Embryonic facial prominence (tissue), 1 donor: ENCODE measurements around the gene TULP4.
"Not testable (repeated sequence)": the region's sequence is repeated elsewhere in the genome, so short reads cannot be mapped to it uniquely, and the experiment has no call there.

Experiments
- DNase-seq: peaks from one replicate; pipeline ENCODE4 v3.0.0-alpha.2; 2016; ENCODE audit errors: extremely low spot score

The TULP4 gene

DNA sequence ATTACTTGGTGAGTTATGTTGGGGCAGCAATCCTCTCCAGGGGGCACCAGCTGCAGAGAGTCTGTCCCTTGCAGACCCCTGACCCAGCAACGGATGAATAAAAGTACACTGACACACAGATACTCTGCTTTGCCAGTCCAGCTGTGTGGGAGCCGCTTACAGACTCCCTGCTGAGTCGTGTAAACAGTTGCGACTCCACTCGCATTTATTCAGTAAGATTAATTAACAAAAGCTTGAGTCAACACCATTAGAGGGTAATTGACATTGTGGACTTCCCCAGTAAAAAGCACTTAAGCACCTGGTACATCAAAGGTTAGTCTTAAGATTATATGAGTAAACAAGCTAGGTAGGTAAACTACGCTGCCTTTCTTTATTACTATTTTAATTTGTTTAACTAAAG is 155.7 kb downstream of the TULP4 start:
- no peak for DNase-seq

- no peak for DNase-seq
Observed at GRCh38 chr6:158468666-158469065, 156.4 kb downstream of the TULP4 start.

DNA sequence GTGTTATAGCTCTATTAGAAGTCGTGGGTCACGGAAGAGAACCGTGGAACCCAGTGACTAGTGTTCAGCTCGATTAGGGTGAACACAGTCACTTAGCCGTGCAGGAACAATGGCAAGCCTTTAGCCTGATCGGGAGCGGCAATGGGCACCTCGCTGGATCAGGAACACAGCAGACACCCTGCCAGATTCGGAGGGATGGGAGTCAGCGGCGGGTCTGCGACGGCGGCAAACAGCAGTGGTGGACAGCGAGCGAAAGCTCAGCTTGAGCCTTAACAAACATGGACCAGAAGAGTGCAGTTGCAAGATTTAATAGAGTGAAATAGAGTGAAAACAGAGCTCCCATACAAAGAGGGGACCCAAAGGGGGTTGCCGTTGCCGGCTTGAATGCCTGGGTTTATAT is 157.8 kb downstream of the TULP4 start:
- not testable (repeated sequence) for DNase-seq

GRCh38 chr6:158471339-158471738 is 159.1 kb downstream of the TULP4 start:
- no peak for DNase-seq

- DNase-seq: no peak
Observed at GRCh38 chr6:158472447-158472846, 160.2 kb downstream of the TULP4 start.

- DNase-seq: no peak
Observed at GRCh38 chr6:158474961-158475343, 162.7 kb downstream of the TULP4 start.

DNA sequence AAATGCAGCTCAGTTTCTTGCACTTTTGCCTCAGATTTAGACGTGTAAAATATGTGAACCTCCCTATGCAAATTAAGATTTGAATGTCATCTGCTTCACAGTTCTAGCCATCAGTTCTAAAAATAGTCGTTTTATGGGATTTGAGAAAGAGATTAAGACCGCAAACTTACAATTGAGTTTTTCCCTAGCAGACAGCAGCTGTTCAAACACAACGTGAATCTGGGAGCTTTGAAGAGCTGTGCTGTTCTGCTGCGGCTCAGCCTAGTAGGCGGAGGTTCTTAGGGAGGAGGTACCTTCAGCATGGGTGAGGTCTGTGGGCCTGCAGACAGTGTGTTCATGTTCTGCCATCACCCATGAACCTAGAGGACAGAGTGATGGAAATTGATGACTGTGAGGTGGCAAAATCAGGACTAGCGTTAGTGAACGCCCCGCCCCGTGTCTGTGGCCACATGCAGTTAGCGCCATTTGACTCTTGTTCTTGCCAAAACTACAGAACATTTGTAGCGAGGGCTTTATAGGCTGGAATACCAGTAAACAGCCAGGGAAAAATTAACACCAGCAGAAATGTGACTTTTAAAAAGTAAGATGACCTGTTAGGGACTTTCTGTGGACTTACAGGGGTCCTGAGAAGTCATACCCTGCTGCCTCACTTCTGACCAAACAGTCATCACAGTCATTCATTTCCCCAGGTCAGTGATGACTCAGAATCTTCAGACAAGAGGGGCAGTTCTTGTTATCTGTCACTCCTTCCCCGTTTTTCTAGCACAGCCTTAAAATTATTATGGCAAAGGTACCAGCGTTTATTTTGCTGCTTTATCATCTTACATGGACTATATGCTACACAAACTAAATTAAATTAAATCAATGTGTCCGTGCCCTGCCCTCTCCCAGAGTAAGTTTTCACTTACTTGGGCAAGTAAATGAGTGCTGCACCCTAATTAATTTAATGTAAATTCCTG is 163.4 kb downstream of the TULP4 start:
- no peak for DNase-seq

DNA sequence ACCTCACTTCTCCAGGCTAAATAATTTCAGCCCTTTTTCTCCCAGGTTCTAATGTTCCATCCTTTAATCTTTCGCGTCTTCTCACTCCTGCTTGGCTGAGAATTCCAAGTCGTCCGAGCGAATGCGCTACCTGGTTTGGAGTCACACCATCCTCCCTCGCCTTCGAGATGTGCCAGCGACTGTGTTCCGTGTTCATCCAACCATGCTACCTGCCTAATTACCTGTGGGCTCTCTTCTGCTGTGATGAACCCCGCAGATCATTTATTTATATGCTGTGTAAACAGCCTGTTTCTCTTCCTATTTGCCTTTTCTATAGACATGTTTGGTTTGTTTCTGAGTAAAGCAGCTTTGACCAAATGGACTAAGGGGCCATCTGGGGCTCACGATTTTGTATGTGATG is 164.1 kb downstream of the TULP4 start:
- no peak for DNase-seq

GRCh38 chr6:158477722-158478121 is 165.5 kb downstream of the TULP4 start:
- DNase-seq: not testable (repeated sequence)

DNA sequence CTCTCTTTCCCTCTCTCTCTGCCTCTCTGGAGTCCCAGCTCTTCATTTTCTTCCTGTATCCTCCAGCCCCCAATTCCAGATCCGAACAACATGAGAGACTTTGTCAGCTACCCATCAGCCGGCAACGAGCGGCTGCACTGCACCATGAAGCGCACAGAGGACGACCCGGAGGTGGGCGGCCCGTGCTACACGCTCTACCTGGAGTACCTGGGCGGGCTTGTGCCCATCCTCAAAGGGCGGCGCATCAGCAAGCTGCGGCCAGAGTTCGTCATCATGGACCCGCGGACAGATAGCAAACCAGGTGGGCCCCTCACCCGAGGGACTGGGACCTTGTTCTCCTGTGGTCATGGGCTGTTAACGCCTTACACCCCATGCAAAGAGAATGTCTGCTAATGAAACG is 168.7 kb downstream of the TULP4 start:
- DNase-seq: no peak

- no peak for DNase-seq
Observed at GRCh38 chr6:158481690-158482473, 169.6 kb downstream of the TULP4 start.

- no peak for DNase-seq
Observed at GRCh38 chr6:158485431-158485830, 173.2 kb downstream of the TULP4 start.

- DNase-seq: no peak
Observed at GRCh38 chr6:158487495-158487894, 175.2 kb downstream of the TULP4 start.

DNA sequence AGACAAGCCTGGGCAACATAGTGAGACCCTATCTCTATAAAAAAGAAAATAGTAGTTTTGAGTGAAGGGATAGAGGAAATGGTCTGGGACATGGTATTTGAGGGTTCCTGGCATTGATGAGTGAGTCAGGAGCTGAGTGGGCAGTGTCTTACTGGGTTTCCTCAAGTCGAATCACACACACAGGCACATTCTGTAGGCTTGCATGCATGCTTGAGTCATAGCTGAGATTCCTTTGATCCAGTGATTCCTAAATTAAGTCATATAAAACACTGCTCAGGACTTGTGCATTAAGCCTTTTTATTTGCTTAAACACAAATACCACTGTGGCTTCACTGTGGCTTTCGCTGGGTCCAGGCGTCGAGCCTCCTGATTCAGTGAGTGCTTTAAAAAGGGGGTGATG is 175.8 kb downstream of the TULP4 start:
- DNase-seq: no peak

GRCh38 chr6:158489441-158489840 is 177.2 kb downstream of the TULP4 start:
- DNase-seq: no peak

DNA sequence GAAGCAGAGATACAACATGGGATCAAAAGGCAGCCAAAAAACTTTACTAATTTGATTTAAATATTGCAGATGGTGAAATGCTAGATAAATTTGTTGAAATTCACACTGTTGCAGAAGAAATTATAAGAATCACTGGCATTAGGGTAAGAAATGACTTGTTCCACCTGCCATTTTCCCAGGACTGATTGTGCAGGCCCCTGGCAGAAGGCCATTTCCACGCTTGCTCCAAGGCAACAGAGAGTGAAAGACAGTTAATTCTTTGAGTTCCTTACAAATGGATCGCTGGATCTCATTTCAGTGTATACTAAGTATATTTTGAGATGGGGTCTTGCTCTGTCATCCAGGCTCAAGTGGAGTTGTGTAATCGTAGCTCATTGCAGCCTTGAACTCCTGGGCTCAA is 180.6 kb downstream of the TULP4 start:
- DNase-seq: no peak

- no peak for DNase-seq
Observed at GRCh38 chr6:158496700-158497099, 184.4 kb downstream of the TULP4 start.

- DNase-seq: no peak
Observed at GRCh38 chr6:158497620-158498019, 185.4 kb downstream of the TULP4 start.

GRCh38 chr6:158498362-158498761 is 186.1 kb downstream of the TULP4 start:
- no peak for DNase-seq

DNA sequence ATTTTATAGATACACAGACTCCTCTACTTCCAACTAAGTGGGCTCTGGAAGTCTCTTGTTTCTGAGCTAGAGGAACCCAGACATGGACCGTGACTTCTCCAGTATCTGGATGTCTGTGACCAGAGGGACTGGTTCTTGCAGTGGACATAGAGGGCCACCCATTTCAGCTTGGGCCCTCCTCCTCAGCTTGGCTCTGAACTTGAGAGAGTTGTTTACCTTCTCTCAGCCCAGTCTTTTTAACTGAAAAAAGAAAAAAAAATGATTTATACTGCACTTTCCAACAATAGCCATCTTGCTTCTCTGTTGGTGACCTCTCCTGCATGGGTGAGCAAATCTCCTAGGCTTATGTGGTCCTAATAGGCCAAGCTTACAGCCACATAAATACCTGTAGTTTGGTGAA is 187.3 kb downstream of the TULP4 start:
- DNase-seq: no peak

GRCh38 chr6:158500016-158500735 is 187.9 kb downstream of the TULP4 start:
- no peak for DNase-seq
